HL-60/S4 (cell line): ENCODE results near the gene DLD.
"Not testable (repeated sequence)": the region's sequence is repeated elsewhere in the genome, so short reads cannot be mapped to it uniquely, and the experiment has no call there.

Experiments used
- in situ Hi-C: fragments of 300-500 bp; cut with MboI; formaldehyde crosslinking; loops from 2 replicates; pipeline ENCODE4 v1.14.3; 2022; ENCODE audit warnings: low sequenced_read_pairs

The DLD gene

DNA sequence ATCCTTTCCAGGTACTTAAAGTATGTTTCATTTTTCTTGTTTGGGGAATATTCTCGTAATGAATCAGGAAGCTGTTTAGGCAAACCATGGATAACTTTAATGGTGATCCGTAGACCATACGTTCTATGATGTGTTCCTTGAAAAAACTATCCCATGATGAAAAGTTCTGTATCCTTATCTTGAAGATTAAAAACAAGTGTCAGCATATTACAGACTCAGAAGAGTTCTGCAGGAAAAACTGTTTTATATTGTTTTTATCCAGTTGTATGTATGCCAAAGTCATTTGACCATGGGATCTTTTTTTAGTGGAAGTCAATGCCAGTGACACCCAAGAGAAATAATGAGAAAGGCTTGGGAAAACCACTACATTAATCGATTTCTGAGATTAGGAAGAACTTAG is 52.0 kb downstream of the DLD start:
- in situ Hi-C loops, result no loop called here

DNA sequence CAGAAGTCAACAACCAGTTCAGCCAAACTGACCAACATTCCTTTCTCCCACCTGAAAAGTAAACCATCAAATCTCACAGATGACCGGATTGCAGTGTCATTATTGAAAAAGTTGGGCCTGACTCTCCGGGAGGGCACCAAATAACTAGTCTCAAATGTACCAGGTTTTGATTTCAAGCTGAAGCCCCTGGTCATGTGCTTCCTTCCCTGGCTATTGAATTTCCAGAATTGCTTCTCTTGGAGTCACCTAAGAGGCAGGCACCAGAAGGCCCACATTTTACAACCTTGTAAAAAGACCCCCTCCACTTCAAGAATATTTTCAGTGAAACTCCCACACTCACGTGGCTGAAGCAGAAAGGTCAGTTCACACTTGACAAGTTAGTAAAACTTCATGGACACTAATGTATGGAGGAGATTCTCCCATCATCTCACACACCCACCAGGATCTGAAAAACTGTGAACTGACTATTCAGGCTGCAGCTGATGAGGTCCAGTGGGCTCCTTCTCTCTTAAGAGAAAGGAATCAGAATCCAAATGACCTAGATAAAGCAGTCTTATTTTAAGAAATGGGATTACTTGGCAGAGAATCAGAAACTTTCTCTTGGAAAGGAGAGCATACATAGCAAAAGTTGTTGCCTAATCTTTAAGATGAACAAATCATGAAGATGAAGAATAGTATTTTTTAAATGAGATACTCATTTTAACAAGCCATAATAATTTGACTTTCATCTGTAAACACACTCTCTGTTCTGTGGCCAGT is 53.6 kb downstream of the DLD start:
- in situ Hi-C loops, result no loop called here

DNA sequence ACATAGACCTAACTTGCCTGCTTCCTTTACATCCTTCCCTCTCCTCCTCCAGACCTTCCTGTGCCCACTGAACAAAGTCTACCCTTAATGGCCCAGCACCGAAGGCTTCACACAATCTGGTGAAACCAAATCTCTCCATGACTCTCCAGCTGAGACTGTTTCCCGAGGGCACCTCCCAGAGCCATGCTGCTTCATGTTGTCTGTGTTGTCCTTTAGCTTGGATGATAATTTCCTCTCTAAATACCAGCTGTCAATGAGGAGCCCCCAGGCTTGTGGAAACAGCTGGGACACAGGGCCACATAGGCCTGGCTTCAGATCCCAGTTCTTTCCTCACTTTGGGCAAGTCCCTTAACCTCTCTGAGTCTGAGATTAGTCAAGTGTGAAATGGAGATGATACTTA is 54.3 kb downstream of the DLD start:
- in situ Hi-C loops, result no loop called here

- in situ Hi-C loops, result no loop called here
Measured at GRCh38 chr7:107946451-107946850, 55.5 kb downstream of the DLD start.

- in situ Hi-C loops, result no loop called here
Measured at GRCh38 chr7:107946881-107947280, 55.9 kb downstream of the DLD start.

DNA sequence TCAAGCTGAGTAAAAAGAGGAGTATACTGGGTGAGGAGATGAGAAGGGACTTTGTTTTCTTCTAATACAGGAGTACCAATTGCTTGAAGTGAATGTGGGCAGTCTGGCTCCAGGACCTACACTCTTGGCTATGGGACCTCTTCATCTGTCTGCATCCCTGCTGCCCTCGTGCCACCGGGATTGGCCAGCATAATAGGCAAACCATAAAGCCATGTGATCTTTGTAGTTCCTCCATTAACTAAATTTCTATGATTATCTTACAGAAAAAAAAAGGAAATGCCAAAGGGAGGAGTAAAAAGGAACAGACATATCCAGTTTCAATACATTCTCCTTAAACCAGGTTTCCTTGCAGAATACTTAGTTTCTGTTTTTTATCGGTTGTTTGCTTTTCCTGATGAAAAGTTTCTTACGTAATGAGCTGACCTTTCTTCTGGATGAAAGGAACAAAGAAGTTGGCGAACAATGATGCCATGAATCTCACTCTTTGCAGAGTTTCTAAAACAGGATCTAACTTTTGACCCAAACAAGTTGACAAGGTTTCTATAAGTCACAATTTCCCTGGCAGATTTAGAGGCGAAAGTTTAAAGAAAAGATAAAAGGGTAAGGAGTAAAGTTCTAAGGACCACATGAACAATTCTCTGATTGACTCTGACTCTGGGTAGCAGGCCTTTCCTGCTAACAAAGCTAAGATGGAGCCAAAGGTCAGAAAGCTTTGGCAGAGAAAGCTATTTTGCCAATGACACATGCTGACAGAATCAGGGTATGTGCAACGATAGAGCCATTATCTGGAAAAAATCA is 57.9 kb downstream of the DLD start:
- in situ Hi-C loops, result no loop called here

- in situ Hi-C loops, result no loop called here
Measured at GRCh38 chr7:107949443-107949935, 58.5 kb downstream of the DLD start.

GRCh38 chr7:107951172-107951787 is 60.3 kb downstream of the DLD start:
- in situ Hi-C loops, result no loop called here

GRCh38 chr7:107951896-107952295 is 60.9 kb downstream of the DLD start:
- in situ Hi-C loops, result no loop called here

DNA sequence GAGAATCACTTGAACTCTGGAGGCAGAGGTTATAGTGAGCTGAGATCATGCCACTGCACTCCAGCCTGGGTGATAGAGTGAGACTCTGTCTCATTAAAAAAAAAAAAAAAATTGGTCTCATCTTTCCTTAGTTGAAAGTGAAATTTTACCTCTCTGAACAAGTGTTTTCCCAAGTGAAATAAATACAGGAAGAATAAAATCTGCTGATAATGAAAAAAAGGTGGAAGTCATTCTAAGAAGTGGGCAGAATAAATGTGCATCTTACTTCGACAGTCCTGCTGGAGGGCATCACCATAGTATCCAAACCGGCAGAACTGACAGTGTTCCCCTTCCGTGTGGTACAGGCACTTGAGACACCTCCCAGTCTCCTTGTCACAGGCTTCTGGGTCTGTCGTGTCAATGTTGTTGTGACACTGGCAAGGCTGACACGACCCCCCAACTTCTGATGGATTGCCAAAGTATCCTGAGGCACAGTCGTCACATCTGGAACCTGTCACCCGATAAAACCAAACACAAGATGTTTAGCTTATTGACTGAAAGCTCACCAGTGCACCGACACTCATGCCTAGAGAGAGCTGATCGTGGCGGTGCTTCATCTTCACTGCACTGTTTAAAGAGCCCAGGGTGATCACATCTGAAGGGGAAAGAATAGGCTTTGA is 62.4 kb downstream of the DLD start:
- in situ Hi-C loops, result no loop called here

DNA sequence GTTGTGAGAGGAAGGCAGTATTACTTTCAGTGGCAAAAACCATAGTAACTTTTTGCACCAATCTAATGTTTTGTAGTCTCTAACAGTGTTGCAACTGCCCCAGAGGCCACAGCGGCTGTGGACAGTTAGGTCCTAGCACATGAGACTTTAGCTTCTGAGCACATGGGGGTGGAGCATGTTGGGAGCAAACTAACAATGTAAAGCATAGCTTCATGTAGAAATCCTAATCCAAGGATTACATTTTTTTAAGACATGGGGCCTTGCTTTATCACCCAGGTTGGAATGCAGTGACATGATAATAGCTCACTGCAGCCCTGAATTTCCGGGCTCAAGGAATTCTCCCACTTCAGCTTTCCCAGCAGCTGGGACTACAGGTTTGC is 62.9 kb downstream of the DLD start:
- in situ Hi-C loops, result no loop called here

DNA sequence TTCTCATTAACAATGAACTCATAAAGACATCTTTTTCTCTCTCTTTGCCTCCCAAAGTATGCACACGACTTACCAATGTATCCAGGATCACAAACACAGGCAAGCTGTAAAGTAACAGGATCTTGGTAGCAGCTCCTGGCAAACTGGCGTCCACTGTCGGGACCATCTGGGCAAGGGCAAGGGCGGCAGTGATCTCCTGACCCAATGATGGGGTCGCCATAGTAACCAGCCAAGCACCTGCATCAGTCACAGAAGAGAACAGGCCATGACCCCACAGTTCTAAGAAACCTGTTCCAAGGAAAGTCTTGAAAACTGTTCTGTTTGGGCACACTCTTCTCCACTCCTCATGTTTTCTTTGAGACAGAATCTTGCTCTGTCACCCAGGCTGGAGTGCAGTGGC is 64.4 kb downstream of the DLD start:
- in situ Hi-C loops, result no loop called here

GRCh38 chr7:107956950-107957349 is 66.0 kb downstream of the DLD start:
- in situ Hi-C loops, result not testable (repeated sequence)

GRCh38 chr7:107957436-107957835 is 66.5 kb downstream of the DLD start:
- in situ Hi-C loops, result no loop called here

- in situ Hi-C loops, result no loop called here
Measured at GRCh38 chr7:107958764-107959526, 68.0 kb downstream of the DLD start.

GRCh38 chr7:107959527-107959898 is 68.5 kb downstream of the DLD start:
- in situ Hi-C loops, result no loop called here

DNA sequence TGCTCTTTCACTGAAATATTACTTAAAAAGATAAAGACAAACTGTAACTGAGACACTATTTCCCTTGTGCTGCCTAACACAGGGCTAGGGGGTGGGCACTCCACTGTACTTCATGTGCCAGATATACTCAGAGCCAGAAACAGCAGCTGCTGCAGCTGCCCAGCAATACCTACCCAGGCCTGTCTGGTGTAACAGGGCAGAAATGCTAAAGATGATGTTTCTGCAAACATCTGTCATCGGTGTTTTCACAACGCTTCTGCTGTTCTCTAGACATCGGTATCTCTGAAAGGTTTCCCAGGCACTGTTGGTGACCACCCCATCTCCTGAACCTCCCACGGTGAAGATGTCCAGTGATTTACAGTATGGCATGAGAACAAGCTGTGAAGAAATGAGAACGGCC is 69.3 kb downstream of the DLD start:
- in situ Hi-C loops, result no loop called here

DNA sequence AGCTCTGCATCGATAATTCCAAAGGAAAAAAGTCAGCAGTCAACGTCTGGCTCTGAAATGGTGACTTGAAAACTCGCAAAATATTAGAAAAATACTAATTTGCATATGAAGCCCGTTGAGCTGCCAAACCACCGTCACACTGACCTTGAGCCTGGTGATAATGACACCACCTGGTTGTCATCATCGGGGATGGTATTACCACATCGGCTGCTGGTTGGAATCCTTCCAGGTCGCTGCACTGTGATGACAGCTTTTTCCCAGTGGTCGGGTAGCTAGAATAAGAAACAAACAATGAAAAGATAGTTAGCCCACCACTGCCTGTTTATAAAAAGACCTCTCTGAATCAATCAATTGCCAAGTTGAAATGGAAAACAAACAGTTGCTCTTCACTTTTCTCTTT is 70.4 kb downstream of the DLD start:
- in situ Hi-C loops, result no loop called here

DNA sequence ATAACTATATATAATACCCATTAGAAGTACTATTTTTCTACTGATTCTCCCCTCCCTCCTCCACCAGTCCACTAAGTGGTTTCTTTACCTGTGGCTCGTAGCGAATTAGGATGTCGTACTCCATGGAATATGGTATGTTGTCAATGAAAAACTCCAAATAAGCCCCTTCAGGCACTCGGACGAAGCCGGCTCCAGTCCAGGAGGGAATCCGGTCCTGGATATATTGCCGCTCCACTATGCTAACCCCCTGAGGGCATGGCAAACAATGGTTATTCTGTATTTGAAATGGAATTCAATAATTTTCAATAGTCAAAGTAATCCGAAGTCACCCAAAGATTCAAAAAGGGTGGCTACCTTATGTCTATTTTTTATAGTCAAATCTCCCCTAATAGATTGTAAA is 71.8 kb downstream of the DLD start:
- in situ Hi-C loops, result no loop called here

DNA sequence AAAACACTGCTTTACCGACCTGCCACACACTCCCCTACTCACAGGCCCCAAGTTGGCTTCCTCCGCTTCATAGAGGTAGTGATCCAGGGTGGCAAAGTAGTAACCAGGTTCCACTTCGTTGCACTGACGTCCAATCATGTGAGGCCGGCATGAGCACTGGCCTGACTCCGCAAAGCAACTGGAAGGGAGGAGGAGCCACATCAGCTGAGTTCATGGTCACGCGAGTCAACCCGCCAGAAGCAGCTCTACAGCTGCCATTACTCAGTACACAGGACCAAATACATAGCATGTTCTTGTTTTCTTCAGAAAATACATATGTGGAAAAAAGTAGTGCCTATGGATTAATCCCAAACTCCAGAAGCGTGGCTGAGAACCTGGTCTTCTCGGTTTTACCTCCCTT is 73.5 kb downstream of the DLD start:
- in situ Hi-C loops, result no loop called here

GRCh38 chr7:107966711-107967110 is 75.7 kb downstream of the DLD start:
- in situ Hi-C loops, result no loop called here
